ENCODE data around the gene TEX29.
A peak's percentile ranks its signal among the peaks of the same experiment; 100 is the strongest.

The TEX29 gene

GRCh38 chr13:111341886-111342285, 21.4 kb downstream of the TEX29 start:
- DNase-seq (ENCODE audit: low read depth), result no peak

DNA sequence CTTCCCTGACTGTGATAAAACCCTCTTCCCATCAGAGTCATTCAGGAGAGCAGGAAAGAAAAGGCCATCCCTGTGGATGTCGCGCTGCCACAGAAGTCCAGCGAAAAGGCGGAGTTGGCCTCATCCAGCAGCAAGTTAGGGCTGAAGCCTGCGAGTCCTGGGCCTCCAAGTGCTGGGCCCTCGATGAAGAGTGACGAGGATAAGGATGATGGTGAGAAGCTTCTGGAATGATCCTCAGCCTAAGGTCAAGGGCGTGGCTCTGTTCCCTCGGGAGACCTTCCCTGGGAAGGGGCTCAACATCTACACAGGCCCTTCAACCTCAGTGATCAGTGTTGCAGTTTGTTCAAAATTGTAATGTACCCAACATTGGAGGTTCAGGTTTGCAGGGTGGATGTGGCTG, 22.3 kb downstream of the TEX29 start:
- DNase-seq (ENCODE audit: low read depth), result no peak

DNA sequence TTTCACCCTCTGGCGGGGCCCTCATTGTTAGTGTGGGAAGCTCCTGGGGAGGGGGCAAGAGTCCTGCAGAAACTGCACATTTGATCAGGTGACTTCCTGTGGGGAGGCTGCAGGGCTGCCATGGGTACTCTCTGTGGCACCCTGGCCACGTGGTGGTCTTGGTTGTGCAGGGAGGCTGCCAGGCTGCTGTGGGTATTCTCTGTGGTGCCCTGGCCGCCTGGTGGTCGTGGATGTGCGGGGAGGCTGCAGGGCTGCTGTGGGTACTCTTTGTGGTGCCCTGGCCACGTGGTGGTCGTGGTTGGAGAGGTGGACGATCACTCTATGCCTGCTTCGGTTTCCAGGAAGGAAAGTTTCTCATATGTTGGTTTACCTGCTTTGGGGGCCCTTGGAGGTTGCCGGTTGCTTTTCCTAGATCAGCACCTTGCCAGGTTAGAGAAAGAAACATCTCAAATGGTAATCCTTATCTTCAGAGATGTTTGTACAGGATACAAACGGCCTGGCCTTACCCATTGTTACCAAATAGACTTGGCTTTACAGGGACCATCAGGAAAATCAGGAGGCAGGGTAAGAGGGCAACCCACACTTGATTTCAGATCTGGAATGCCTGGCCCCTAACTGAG, 22.9 kb downstream of the TEX29 start:
- DNase-seq (ENCODE audit: low read depth), result no peak

- DNase-seq (ENCODE audit: low read depth), result peak; percentile 51
These were observed 24.2 kb downstream of the TEX29 start for GRCh38 chr13:111344471-111345191.

DNA sequence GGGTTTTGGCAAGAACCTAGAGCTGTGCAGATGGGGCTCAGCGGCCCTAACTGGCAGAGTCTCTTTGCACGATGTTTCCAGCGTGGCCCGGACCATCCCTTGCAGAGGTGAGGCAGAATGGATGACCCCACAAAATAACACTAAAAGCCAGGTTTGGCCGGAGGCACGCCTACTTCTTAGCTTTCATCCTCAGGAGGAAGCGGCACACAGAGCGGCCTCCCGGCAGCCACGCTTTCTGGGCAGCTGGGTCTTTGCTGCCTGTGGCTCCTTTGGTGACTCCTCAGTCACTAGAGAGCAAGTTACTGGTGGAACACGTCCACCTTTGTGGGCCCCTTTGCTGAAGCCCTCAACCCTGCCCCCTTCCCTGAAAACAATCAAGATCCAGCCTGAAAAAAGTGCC, 25.2 kb downstream of the TEX29 start:
- DNase-seq (ENCODE audit: low read depth), result no peak

GRCh38 chr13:111346101-111346680, 25.7 kb downstream of the TEX29 start:
- DNase-seq (ENCODE audit: low read depth), result no peak

DNA sequence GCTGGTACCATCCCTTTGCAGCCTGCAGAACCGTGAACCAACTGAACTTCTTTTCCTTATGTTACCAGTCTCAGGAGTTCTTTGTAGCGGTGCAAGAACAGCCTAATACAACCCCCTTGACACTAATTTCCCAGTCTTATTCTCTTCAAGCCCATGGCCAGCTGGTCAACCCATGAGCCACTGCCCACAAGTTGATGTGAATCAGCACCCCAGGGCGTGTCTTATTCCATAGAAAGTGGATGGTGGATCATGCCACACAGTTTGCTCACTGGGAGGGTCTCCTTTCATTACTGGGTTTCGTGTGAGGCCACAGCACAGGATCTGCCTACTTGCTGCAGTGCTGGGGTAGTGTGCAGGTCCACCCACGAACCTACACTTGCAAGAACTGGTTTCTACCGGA, 27.0 kb downstream of the TEX29 start:
- peak; percentile 6 for DNase-seq (ENCODE audit: low read depth)

GRCh38 chr13:111353508-111353907, 33.1 kb downstream of the TEX29 start:
- no peak for DNase-seq (ENCODE audit: low read depth)

- no peak for DNase-seq (ENCODE audit: low read depth)
These were observed 34.3 kb downstream of the TEX29 start for GRCh38 chr13:111354789-111355188.

DNA sequence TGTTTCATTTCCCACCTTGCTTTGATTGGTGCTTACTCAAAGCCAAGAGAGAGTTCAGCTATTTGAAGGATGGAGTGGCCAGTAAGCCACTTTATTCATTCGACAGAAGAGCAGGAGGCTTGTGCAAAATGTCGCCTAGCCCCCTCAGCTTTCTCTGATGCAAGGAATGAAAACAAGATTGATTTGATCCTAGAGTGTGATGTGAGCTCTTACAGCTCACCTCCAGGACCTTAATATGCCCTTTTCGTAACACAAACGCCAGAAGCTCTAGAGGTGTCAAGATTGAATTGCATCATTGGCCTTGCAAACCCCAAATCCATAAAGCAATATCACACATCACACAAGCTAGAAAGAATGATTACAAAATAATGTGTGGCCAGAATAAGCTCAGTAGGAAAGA, 36.4 kb downstream of the TEX29 start:
- DNase-seq (ENCODE audit: low read depth), result no peak

- DNase-seq (ENCODE audit: low read depth), result peak; percentile 28
These were observed 38.9 kb downstream of the TEX29 start for GRCh38 chr13:111359237-111359915.

DNA sequence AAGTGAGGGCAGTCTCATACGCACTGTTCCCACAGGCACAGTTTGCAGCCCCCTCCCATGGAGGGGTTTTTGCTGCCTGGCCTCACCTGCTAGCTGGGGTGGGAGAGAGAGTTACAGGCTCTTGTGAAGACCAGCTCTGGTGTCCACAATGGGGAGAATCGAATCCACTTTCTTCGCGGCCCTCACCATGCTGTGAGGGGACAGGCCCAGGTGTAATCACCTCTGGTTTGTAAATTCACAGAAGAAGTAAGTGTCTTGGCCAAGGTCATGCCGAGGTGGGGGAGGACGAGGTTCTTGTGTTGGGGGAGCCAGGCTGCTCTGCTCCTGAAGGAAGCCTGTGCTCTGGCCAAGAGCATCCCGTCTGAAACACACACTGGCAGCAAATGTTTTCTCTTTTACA, 39.5 kb downstream of the TEX29 start:
- no peak for DNase-seq (ENCODE audit: low read depth)

DNA sequence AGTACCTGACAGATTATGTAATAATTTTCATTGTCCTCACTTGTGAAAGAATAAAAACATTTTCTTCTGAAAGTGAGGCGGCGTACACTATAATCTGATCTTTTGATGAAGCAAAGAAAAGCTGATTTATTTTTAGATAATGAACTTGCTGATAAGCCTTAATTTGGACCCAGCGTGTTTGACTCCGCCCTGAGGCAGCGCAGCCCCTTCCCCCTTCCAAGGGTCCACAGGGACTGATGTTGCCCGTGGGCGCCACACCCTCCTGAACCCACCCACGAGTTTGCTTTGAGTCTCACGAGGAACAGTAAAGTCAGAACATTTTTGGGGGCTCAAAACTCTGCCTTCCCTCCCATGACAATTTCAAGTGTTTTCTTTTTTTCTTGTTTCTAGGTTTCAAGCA, 40.0 kb downstream of the TEX29 start:
- no peak for DNase-seq (ENCODE audit: low read depth)

DNA sequence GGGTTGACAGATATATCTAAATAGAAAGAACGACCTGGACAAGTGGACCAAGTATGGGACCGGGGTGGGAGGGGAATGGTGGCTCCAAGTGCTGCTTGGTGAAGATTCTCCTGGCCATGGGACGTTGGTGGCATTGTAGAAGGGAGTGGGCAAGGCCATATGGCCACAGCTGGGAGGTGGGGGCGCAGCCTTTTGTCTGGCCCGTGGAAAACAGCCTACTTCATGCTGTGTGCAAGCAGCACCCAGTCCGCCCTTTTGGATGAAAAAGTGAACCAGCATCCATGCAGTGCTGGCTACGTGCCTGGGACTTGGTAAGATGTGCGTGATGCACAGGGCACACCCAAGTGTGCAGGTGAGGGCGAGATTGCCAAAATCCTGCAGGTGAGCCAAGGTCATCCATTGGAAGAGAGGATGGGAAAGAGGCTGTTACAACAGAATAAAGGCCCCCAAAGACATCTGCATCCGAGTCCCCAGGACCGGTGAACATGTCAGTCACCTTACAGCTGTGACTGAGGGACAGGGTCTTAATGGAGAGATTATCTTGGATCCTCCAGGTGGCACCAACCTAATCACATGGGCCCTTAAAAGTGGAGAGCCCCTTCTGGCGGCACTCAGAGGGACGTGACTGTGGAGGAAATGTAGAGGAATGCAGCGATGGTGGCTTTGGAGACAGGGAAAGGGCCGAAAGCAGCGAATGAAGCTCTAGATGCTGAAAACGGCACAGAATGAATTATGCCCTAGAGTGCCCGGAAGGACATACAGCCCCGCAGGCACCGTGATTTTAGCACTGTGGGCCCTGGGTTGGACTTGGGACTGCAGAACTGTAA, 40.8 kb downstream of the TEX29 start:
- DNase-seq (ENCODE audit: low read depth), result no peak

GRCh38 chr13:111361873-111362648, 41.6 kb downstream of the TEX29 start:
- no peak for DNase-seq (ENCODE audit: low read depth)

DNA sequence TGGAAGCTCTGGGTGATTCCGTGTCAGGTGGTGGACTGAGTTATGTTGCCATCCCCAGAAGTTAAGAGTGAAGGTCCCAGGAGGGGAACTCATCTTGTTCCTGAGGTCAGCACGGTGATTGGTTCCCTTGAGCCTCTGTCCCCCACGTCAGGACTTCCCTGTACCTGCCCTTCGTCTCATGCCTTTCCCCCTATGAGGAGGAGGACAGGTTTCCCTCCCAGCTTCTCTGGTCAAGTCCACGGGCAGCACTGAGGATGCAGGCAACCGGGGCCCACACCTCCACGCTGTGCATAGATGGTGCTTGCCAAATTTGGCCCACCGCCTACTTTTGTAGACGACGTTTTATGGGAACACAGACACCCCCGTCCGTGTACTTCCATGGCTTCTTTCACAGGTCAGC, 42.7 kb downstream of the TEX29 start:
- no peak for DNase-seq (ENCODE audit: low read depth)

DNA sequence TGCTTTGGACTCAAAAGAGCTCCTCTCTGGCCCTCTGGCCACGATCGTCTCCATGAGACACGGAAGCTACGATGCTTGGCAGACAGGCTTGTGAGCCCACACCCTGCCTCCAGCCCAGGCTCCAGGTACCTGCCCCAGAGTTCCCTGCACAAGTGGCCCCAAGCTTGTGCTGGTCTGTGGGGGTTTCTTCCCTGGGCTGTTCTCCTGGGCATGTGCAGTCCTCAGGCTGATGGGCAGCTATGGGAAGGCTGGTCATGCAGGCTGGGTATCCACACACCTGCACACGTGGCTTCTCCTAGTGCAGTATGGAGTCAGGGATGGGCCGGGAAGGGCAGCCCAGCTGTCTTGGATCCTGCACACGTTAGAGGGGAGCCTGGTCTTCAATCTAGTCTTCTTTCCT, 43.1 kb downstream of the TEX29 start:
- DNase-seq (ENCODE audit: low read depth), result no peak

DNA sequence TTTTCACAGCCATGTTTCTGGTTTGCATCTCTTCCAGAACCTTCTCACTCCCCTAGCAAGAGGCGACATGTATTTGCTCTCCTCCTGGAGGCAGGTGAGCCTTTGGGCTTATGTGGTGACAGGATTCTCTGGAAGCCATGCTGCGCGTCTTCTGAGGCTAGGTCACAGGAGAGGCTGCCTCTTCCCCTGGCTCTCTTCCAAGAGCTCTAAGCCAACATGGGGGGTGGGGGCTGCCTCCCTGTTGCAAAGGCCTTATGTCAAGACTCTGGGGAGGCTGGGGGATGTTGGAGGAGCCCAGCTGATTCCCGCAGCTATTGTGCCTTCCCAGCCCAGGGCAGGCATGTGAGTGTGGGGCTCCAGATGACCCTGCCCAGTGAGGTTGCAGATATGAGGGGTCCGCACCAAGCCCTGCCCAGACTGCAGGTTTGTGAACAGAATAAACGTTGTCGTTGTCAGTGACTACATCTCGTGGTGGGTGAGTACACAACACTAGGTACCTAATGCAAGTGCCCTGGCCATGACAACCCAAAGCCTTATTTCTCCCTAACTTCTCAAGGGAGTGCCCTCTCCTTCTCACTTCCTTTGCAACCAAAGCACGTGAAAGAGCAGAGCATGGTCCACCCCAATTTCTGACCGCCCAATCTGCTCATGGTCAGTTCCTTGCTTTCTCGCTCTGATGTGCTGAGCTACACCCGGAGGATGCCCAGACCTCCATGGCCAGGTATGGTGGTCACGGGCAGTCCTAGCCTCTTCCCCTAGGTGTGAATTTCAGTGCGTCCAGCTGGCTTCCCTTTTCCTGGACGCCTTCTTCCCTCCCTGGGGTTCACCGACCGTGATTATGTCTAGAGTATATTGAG, 44.9 kb downstream of the TEX29 start:
- DNase-seq (ENCODE audit: low read depth), result no peak

- DNase-seq (ENCODE audit: low read depth), result no peak
These were observed 46.9 kb downstream of the TEX29 start for GRCh38 chr13:111367340-111367739.

DNA sequence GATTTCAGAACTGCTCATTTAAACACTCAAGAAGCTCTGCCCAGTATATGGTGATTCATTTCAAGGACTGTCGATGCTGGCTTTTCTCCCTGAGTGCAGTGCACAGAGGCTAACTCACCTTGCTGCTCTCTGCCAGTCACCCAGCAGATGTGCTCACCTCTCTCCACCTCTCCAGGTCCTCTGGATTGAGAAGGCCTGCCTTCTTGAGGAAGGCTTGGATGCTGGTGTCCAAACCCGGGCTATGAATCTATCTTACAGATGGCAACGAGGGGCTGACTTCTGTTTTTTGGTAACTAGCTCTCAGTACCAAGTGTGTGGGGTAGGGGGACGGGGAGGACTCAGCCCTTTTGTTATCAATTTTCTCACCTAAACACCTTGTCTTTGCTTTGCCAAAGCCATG, 47.6 kb downstream of the TEX29 start:
- DNase-seq (ENCODE audit: low read depth), result no peak

Measured in ELR (cell line).